ENCODE measurements around the gene SLF2.

The SLF2 gene

GRCh38 chr10:101010329-101010728 lies 97.6 kb downstream of the SLF2 start:
- Histone ChIP-seq H3K27me3 (replicated peaks; ENCODE audit: control insufficient read depth, insufficient read depth, low read length) (no peaks in the 10 kb centered on the region), H3K4me3 (replicated peaks; ENCODE audit: low read depth, low read length) (no peak overlapping the region), H3K36me3 (ENCODE audit: control insufficient read depth, insufficient read depth, low read length) (no peaks in the 10 kb centered on the region; the same call in none of the 2 replicates)
- DNase-seq (ENCODE audit: extremely low read depth, insufficient read length): no peak
- no peak for TF ChIP-seq CTCF (IDR thresholded peaks at IDR 0.05; ENCODE audit: insufficient read depth, low read length, poor library complexity, severe bottlenecking)

DNA sequence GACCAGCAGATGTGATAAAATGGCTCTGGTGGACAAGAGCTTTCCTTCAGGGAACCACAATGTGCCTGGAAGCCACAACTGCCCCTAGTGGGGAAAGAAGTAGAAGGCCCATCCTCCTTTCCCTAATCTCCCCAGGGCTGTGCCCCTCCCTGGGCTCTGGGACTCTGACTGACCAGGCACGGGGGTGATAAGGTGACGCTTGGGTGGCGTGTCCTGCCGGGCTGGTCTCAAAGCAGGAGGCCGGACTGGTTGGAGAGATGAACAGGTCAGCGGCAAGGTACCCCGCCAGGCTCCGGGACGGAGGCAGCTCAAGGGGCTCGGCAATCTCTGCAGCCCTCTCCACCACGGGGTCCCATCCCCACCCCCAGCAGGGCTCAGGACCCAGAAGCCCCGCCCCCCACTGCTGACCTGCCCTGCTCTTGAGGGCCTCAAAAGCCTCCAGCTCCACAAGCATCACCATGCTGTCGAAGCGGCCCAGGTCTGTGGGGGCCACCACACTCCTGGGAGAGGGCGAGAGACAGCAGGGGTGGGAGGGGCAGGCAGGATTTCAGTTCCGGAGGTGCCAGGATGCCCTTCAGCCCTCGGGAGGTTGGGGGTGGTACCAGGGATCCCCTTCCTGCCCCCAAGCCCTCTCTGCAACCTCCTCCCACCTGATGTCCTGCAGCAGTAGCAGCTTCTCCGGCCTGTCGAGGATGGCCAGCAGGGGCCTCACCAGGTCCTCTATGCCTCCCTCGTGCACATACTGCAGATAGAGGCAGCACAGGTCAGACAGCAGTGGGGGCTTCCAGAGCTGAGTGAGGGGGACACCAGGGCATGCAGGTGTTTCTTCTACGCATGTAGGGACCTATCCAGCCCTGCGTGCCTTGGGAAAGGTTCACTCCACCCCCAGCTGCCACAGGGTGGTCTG lies 99.0 kb downstream of the SLF2 start:
- no peak for TF ChIP-seq CTCF (IDR thresholded peaks at IDR 0.05; ENCODE audit: insufficient read depth, low read length, poor library complexity, severe bottlenecking)
- H3K36me3 ChIP-seq (ENCODE audit: control insufficient read depth, insufficient read depth, low read length): no peaks in the 10 kb centered on the region; the same call in 1 of the 2 replicates
- DNase-seq (ENCODE audit: extremely low read depth, insufficient read length): no peak
- H3K4me3 ChIP-seq (replicated peaks; ENCODE audit: low read depth, low read length): no peak overlapping the region
- H3K27me3 ChIP-seq (replicated peaks; ENCODE audit: control insufficient read depth, insufficient read depth, low read length): no peaks in the 10 kb centered on the region; the same call in none of the 2 replicates

DNA sequence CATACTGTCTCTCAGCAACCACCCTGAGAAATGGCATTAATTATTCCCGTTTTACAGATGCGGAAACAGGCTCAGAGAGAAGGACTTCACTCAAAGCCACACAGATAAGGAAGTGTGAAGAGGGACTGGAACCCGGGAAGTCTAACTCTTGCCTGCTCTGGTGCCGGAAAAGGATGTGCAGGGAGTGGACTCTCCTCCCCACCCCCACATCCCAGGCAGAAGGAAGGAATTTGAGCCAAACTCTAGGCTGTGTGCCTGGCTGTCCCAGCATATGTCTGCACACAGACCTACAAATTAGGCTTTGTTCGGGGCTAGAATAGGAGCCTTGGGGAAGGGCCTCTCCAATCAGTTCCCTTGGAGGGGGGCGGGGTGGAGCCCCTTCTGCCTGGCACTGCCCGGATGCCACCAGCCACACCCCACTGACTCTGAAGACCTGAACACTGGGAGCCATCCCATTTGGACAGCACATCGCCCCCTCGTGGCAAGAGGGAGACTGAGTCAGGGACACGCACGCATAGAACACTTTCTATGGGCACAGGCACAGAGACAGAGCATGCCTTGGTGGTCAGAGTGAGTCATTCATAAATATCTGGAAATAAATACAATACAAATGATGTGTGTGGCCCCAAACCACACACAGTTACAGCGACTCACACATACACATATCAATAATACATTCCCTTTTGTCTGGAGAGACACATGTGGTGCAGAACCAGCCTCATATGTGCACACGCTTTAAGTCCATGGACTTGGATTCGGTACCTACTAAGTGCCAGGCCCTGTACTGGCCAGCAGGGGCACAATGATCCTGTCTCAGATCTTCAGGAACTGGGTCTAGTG lies 100.0 kb downstream of the SLF2 start:
- Histone ChIP-seq H3K36me3 (ENCODE audit: control insufficient read depth, insufficient read depth, low read length) (no peaks in the 10 kb centered on the region), H3K4me3 (replicated peaks; ENCODE audit: low read depth, low read length) (no peak overlapping the region), H3K27me3 (replicated peaks; ENCODE audit: control insufficient read depth, insufficient read depth, low read length) (no peaks in the 10 kb centered on the region; the same call in none of the 2 replicates)
- peak; percentile 87 for TF ChIP-seq CTCF (IDR thresholded peaks at IDR 0.05; ENCODE audit: insufficient read depth, low read length, poor library complexity, severe bottlenecking)
- DNase-seq (ENCODE audit: extremely low read depth, insufficient read length): no peak

DNA sequence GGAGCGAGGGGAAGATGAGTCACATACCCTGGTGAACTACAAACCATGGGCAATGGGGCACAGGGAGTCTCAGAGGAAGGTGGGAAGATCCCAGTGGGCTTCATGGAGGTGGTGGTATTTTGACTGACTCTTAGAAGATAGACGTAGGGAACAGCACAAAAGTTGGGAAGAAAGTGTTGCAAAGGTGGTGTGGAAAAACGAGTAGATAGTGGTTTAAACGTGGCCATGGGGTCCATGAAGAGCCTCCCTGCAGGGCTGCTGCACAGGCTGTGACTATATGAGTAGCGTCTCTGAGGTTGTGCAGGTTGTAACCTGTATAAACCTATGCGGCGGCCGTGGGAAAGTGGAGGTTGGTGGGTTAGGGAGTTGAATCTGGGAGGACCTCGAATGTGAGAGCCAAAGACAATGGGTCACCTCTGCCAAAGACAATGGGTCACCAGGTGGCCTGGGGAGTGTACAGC lies 100.6 kb downstream of the SLF2 start:
- DNase-seq (ENCODE audit: extremely low read depth, insufficient read length): no peak
- H3K4me3 ChIP-seq (replicated peaks; ENCODE audit: low read depth, low read length): no peak overlapping the region
- H3K27me3 ChIP-seq (replicated peaks; ENCODE audit: control insufficient read depth, insufficient read depth, low read length): peaks cover 2% of the 10 kb centered on the region
- no peak for TF ChIP-seq CTCF (IDR thresholded peaks at IDR 0.05; ENCODE audit: insufficient read depth, low read length, poor library complexity, severe bottlenecking)
- H3K36me3 ChIP-seq (ENCODE audit: control insufficient read depth, insufficient read depth, low read length): no peaks in the 10 kb centered on the region

GRCh38 chr10:101014230-101014884 lies 101.6 kb downstream of the SLF2 start:
- no peaks in the 10 kb centered on the region for H3K36me3 ChIP-seq (ENCODE audit: control insufficient read depth, insufficient read depth, low read length)
- DNase-seq (ENCODE audit: extremely low read depth, insufficient read length): peak; percentile 52
- H3K27me3 ChIP-seq (replicated peaks; ENCODE audit: control insufficient read depth, insufficient read depth, low read length): peaks cover 2% of the 10 kb centered on the region
- no peak overlapping the region for H3K4me3 ChIP-seq (replicated peaks; ENCODE audit: low read depth, low read length)
- TF ChIP-seq CTCF (IDR thresholded peaks at IDR 0.05; ENCODE audit: insufficient read depth, low read length, poor library complexity, severe bottlenecking): peak; percentile 98

Data from GM06990 (cell line).